GM18511 (cell line): Measurements from ENCODE around the gene PACSIN2.
"Not testable (repeated sequence)": the region's sequence is repeated elsewhere in the genome, so short reads cannot be mapped to it uniquely, and the experiment has no call there.

Experiments used
- ATAC-seq: cut with Tn5 transposase; IDR thresholded peaks from one replicate; pipeline ENCODE4 v1.9.1; 2021; ENCODE audit warnings: mild to moderate bottlenecking, moderate library complexity; ENCODE audit not compliant: unreplicated experiment

PACSIN2 gene

DNA sequence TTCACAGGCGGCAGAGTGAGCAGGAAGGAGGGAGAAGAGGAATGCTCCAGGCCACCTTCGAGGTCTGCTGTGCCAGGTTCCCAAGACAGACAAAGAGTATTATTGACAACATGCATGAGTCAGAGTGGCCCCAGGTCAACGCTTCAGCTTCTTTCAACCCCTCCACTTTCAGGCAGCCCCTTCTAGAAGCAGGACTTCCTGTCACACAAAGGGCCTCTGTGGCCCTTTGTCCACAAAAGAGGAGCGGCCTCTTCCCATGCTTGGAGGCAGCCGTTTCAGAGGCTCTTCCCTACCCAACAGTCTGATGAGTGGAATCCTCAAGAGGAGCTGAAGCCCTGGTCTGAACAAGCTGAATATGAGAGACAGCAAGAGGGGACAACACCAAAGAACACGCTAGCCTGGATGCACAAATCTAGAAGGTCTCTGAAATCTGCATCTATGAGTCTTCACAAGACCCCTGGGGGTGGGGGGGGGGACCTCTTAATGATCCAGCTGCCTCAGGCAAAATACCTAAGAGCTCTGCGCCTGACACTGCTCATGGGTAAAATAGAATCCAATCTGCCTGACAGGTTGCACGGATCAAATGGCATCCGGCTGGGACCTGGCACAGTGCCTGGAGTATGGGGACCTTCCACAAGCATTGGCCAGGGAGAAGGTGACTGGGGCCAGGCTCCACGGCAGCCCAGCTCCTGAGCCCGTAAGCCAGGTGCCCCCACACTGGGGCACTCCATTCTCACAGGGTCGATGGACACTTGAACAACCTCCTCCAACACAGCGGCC is 67.5 kb downstream of the PACSIN2 start:
- ATAC-seq: no peak

DNA sequence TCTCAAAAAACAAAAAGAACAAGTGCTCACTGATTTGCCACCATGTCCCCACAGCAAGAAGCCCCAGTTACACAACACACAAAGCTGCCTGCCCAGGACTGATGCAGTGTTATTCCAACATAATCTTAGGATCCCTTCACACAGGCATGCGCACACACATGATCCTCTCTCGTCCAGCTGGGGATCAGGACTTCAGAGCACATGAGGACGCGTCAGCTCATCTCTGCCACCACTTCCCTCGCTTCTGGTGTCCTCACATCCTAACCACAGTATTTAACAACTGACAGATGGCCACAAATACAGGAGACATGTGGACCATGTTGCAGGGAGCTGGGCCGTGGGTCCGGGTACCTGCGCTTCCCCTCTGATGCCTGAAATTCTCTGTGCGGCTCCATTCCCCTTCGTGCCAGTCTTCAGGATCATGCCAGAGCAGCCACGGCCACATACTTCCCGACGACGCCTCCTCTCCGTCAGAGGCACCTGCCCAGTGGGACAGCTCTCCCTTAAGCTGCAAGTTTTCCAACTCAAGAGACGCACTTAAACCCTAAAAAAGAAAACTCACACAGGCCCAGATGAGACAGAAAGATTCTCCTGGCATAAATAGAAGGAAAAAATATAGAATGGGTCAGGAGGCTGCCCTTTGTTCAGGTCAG is 68.3 kb downstream of the PACSIN2 start:
- no peak for ATAC-seq

DNA sequence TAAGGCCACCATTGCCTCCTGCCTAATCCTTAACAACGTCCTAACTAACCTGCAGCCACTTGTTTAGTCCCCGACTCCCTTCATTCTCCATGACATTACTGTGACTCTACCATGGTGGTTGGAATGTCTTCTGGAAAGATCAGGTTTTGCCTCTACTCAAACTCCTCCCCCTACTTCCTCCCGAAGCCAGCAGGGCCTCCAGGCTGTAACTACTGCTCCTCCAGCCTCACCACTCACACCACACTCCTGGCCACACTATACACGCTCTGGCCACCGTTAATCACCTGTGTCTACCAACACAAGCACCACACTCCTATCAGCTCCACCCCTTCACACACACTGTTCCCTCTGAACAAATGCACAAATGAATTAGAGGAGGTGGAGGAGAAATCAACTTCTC is 69.2 kb downstream of the PACSIN2 start:
- no peak for ATAC-seq

DNA sequence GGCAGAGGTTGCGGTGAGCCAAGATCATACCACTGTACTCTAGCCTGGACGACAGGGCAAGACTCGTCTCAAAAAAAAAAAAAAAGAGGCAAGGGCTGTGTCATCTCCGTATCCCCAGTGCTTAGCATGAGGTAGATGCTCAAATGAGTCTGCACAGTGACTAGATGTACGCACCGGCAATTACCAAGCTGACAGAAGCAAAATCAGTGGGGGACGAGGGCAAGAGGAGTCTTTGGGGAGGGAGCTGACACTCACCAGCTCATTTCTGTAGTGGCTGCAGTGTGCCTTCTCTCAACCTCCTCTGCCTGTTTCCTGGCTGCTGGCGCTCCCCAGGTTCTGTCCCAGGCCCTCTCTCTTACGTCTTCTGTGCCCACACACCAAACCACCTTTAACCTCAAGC is 69.9 kb downstream of the PACSIN2 start:
- no peak for ATAC-seq

DNA sequence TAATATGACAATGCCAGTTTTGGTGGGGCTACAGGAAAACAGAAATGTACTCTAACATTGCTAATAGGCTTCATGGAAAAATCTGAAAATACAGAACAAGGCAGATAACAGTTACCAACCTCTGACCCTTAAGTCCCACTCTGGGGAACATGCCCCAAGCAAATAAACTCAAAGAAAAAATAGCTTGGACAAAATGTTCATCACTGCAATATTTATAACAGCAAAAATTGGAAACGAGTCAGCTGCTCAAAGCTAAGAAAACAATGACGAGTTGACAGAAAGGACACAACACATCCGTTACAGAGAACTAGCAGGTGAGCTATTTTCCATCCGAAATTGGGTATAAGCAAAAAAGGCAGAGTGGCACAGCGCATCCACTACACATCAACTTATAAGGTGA is 70.5 kb downstream of the PACSIN2 start:
- no peak for ATAC-seq

DNA sequence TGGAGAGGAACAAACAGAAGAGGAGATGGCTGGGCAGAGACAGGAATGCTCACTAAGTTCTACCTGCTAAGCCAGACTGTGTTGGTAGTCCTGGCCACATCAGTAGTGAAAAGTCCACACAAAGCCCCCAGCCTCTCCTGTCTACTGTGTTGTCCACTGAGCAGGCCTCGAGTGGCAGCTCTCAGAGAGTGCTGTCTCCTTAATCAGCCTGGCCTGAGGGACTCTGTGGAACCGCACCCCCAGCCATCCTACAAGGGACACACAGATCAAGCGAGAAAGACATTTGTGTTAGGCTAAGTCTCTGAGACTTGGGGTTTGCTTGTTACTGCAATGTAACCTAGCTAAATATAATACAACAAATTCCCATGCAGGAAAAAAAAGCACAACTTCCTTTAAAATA is 71.0 kb downstream of the PACSIN2 start:
- no peak for ATAC-seq

DNA sequence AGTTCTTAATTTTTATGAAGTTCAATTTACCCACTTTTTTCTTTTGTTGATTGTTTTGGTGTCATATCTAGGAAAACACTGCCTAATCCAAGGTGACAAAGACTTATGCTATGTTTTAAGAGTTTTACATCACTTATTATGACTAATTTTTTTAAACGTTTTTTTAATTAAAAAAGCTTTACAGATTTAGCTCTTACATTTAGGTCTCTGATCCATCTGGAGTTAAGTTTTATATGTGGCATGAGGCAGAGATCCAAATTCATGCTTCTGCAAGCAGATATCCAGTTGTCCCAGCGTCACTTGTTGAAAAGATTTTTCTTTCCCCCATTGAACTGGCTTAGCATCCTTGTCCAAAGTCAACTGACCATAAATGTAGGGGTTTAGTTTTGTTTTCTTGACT is 72.6 kb downstream of the PACSIN2 start:
- no peak for ATAC-seq

DNA sequence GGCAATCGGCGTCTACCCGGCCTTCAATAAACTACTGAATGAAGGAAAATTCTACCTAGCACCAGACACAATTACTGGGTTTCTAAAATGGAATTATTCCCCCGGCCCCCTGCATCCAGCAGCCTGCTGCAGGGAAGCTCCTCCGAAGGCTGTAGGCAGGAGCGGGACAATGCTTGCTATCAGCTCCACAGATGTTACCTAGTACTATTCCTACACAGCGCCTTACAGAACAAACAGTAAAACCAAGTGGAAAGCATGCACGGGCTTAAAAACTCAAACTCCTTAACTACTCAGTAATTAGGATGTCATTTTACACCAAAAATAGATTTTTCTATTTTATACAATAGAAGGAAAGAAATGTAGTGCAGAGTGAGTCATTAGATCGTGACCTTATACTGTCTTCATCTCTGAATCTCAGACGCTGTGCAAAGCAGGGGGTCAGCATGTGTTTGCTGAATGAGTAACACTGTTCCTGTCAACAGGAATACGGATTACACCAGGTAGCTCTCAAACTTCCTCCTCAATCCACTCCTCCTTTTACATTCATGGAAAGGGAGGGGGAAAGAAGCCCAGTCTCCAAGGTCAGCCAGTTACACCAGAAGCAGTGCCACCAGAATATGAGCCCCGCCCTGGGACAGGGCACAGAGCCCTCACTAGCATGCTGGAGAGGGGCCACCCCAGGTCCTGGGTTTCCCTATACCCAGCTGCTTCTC is 74.9 kb downstream of the PACSIN2 start:
- no peak for ATAC-seq

DNA sequence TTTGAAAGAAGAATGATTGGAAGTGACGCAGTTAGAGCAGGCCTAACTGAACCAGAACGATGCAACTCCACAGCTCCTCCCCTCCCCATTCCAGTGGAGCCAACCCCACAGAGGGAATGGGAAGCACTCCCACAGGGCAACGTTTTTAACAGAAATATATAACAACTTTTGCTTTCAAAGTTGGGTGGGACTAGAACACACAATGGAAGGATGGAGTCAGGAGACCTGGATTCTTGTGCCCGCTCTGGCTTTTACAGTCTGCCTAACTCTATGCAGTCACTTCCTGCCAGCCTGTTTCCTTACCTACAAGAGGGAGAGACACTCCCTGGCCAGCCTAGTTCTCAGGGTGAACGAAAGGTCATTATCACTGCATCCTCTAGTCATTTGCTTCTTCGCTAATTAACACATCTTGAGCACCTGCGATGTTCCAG is 75.5 kb downstream of the PACSIN2 start:
- no peak for ATAC-seq

DNA sequence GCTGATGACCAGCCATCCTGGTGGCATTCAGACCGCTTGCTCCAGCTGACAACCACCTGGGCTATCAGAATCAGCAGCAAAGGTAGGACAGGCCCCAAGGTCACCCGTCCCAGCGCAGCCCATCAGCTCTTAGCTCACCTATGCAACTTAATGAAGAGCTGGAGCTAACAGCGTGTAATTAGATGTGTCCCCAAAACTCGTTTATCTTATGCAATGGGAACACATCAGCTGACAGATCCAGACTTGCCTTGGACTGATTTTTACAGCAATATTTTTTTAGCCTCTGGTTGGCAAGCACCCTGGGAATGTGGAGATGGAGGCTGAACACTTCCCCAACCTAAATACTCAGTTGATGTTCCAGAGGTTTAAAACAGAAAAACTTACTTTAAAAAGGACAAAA is 76.0 kb downstream of the PACSIN2 start:
- no peak for ATAC-seq

DNA sequence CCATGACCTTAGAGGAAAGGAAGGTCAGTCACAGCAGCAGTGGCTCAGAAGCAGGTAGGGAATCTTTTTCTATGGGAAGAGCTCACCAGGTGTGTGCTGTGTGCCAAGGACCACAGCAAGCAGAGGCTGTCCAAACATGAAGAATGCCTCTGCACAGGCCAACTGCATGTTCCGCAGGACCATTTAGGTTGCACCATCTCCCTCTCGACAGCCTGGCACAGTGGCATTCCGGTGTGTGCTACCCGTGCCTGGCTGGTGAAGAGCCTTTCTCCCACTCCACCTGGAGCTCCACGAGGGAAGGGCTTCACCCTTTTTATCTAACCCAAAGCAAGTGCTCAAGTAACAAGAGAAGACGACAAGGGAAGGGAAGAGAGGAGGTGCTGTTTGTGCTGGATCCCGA is 76.5 kb downstream of the PACSIN2 start:
- no peak for ATAC-seq

DNA sequence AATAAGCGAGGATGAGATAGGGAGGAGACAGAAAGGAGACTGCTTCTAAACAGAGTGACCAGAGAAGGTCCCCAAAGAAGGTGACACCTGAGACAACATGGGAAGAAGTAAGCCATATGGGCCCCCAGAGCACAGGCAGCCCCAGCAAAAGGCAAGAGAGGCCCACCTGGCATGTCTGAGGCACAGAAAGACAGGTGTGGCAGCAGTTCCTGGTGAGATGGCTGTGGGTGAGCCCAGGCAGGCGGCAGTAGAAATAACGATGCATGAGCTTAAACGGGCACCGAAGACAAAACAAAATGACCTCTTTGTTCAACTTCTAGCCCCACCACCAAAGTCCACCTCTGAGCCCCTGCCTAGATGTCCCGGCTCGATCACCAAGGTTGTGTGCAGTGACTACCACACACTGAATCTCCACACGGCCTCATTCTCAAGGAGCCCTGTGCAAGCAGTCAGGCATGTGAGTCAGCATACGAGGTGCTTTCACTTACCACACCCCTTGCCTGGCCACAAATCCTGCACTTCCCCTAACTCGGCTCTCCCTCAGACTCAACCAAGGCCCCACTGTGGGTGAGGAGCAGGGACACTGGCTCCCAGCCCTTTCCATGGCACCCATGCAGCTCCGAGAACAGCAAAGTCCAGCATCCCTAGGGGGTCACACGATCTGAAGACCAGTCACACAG is 77.6 kb downstream of the PACSIN2 start:
- no peak for ATAC-seq

DNA sequence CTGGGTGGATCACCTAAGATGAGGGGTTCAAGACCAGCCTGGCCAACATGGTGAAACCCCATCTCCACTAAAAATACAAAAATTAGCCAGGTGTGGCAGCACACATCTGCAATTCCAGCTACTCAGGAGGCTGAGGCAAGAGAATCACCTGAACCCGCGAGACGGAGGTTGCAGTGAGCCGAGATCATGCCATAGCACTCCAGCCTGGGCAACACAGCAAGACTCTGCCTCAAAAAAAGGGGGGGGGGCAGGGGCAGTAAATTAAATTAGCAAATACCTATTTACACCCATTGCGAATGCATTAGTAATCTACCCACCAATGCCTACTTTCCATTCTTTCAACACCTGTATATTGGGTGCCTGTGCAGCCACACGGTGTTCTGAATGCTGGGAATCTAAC is 78.3 kb downstream of the PACSIN2 start:
- not testable (repeated sequence) for ATAC-seq

DNA sequence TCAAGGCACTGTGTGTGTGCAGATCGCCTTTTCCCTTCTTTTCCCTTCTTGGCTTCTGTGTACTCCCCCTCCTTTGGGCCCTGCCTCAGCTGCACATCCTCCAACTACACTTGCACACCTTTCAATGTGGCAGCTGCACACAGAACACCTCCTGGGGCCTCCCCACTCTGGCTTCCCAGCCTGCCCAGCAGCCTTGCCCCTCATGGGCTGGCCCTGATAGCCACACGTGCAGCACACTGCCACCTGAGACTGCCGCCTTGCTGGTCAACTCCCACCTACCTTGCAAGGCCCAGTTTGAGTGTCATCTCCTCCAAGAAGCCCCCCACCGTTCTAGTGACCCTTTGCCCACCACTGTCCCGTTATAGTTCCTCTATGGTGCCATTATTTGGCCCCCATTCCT is 80.6 kb downstream of the PACSIN2 start:
- ATAC-seq: no peak

DNA sequence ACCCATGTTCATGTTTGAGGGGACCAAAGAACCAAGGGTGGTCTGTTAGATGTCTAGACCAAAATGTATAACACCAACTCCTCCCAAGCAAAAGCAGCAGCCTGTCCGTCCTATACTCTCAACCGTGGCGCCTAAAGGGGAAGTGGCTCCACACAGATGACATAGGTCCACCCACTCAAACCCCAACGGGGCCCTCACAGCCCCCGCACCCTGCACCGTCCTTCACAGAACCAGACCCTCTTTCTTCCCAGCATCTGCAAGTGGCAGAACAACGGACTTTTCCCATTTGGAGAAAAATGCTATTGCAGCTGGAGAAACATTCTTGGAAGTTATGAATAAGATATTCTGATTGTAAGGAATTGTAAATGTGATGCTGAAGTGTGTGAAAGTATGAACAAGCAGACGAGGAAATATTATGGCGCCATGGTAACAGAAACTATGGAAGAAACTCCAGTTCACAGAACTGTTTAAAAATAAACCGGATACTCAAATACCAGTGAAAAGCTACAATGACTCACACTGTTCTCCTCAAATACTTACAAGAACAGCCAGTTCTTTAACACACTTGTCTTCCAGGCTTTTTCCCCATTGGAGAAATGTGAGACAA is 81.4 kb downstream of the PACSIN2 start:
- ATAC-seq: peak; percentile 52

DNA sequence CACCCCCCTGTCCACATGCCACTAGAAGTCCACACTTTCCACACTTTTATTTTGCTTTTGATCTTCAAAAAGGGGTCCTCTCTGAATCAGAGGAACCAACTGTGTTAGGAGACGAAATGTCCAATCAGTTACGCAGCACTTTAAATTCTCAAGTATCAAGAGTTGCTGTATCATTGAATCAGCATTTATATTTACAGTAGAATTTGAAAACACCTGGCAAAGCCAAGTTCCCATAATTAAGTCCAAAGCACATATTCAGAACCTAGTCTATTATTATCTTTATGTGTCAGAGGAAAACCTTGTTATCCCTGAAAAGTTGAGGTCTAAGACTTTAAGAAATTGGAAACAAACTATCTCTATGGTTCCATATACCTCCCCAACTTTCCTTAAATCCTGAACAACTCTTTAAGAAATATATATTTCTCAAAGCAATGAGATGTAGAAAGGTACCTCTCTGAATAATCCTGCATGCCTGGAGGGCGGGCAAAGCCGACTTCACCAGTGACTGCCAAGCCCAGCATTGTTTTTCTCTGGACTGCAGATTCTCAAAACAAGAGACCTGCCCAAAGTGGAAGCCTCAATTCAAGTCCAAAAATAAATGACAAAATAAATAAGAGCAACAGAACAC is 82.0 kb downstream of the PACSIN2 start:
- no peak for ATAC-seq

DNA sequence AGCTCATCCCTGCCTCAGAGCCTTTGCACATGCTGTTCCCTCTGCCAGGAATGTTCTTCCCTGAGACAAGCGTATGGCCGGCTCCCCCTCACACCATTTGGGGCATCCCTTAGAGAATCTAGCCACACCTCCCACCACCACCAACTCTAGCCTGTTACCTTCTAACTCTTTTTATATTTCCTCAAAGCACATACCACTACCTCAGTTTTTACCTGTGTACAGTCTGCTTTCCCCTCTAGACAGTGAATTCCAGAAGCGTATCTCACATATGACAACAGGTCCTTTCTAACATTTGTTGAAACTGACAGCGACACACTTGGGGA is 82.8 kb downstream of the PACSIN2 start:
- no peak for ATAC-seq

DNA sequence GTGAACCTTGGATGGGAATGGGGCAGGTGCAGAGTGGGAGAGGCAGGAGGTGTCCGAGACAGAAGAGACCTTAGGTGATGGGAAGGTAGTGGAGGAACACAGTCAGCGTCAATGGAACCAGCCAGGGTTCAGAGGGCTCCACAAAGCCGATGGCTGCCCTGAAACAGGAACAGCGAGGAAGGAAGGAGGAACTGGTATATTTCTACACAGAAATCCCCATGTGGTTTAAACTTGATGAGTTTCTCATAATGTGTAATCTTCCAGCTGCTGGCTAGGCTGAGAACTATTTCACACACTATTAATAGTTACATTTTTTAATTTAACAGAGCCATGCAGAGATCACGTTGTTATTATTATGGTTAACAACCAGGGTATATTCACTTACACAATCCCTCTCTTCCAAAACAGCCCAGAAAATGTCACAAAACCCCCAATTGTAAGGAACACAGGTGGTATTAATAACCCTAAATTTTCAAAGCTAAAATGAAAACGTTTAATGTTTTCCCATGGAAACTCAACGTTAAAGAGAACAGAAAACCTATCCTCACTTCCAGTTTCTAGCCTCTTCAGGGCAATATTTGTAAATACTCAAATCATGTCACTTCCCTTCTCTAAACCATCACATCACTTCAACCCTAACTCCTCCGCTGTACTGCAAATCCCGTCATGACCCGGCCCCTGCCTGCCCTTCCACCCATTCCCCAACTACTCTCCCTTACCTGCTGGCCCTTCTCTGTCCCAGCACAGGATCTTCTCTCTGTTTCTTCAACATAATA is 83.3 kb downstream of the PACSIN2 start:
- peak; percentile 56 for ATAC-seq

DNA sequence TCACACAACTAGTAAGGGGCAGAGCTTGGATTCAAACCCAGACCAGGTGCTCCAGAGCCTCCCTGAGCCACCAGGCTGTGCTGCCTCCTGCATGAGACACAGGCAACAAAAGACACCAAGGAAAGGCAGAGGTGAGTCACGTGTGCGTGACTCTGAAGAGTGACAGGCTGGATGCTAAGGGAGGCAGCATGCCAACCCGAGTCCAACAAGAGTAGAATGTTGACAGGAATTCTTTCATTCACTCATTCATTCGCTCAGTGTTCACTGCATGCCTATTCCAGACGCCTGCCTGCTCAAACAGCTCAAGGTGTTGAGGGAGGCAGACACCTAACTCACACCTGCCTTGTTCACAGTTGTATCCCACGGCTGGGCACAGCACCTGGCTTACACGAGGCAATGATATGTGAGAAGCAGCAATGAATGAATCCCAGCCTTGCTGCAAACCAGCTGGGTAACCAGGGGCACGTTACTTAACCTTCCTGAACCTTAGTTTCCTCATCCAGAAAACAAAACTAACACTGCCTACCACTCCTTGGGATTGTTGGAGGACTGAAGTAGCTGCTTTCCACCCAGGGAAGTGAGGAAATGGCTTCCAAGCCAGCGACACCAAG is 84.0 kb downstream of the PACSIN2 start:
- no peak for ATAC-seq

DNA sequence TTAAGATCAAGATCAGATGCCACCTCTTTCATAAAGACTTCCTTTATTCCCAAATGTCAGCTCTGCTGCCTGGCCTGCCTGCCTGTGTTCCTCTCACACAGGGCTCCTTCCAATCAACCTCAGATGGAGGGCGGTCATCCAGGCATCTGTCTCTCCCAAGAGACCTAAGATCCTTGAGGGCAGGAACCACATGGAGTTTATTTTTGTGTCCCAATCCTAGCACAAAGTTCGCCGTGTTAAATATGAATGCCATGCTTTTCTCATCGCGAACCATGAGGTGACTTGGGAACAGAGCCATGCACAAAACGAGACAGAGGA is 85.2 kb downstream of the PACSIN2 start:
- no peak for ATAC-seq
